HepG2 (cell line): Measurements from ENCODE around the gene NAT14. TPM values are rescaled to one million over a fixed set of nuclear protein-coding genes. Genes with fewer than 3 reads are reported as not detected.
A peak's percentile ranks its signal among the peaks of the same experiment; 100 is the strongest.

Source experiments
- CBX5 ChIP-seq: sonication (generic); formaldehyde crosslinking; IDR thresholded peaks from 2 replicates; pipeline ENCODE4 v1.4.0; 2020; ENCODE audit warnings: missing genetic modification reagents, borderline replicate concordance
- CCAR2 ChIP-seq: fragments of 200-400 bp; formaldehyde crosslinking; optimal IDR thresholded peaks from 2 replicates; pipeline ENCODE3; 2018; ENCODE audit warnings: low read depth, mild to moderate bottlenecking, low read length, moderate library complexity
- CENPX ChIP-seq: sonication (generic); formaldehyde crosslinking; IDR thresholded peaks from 2 replicates; pipeline ENCODE4 v1.9.0; 2021; ENCODE audit warnings: mild to moderate bottlenecking, missing genetic modification reagents, moderate library complexity
- EP300 ChIP-seq, 3 experiments: sonication (generic) in 1 of 3; formaldehyde crosslinking in 1 of 3; IDR thresholded peaks; 2 replicates each; pipeline versions ENCODE4 v1.5.1 to v1.6.1; 2011 to 2020; ENCODE audit warnings: low read depth in 2 of 3, low read length in 2 of 3, borderline replicate concordance in 1 of 3, improper control_type of control experiment in 1 of 3, mild to moderate bottlenecking in 1 of 3, missing genetic modification reagents in 1 of 3, moderate library complexity in 1 of 3
- FOSL2 ChIP-seq: sonication (generic); formaldehyde crosslinking; IDR thresholded peaks from 2 replicates; pipeline ENCODE4 v1.4.0; 2020; ENCODE audit warnings: missing genetic modification reagents
- FOXM1 ChIP-seq: sonication (generic); formaldehyde crosslinking; IDR thresholded peaks from 2 replicates; pipeline ENCODE4 v1.5.0; 2020; ENCODE audit warnings: missing genetic modification reagents
- KDM4B ChIP-seq: sonication (generic); formaldehyde crosslinking; IDR thresholded peaks from 2 replicates; pipeline ENCODE4 v1.4.0; 2020; ENCODE audit warnings: missing genetic modification reagents
- MAX ChIP-seq: IDR thresholded peaks from 2 replicates; pipeline ENCODE4 v1.6.1; 2012; ENCODE audit warnings: inconsistent platforms
- MAZ ChIP-seq, 2 experiments: sonication (generic) in 1 of 2; formaldehyde crosslinking in 1 of 2; IDR thresholded peaks; 2 replicates each; pipeline versions ENCODE4 v1.5.0 to v1.6.1; 2012 to 2020; ENCODE audit warnings: low read depth in 2 of 2, mild to moderate bottlenecking in 2 of 2, borderline replicate concordance in 1 of 2, improper control_type of control experiment in 1 of 2, low read length in 1 of 2, missing genetic modification reagents in 1 of 2, moderate library complexity in 1 of 2
- MXD4 ChIP-seq: IDR thresholded peaks from 2 replicates; pipeline ENCODE4 v1.6.1; 2016; ENCODE audit warnings: mild to moderate bottlenecking, missing biosample characterization, missing genetic modification reagents
- NCOA1 ChIP-seq: sonication (generic); formaldehyde crosslinking; IDR thresholded peaks from 2 replicates; pipeline ENCODE4 v1.9.0; 2021; ENCODE audit warnings: missing genetic modification reagents
- NFE2L2 ChIP-seq: fragments of 150-350 bp; IDR thresholded peaks from 2 replicates; pipeline ENCODE4 v1.6.1; 2014; ENCODE audit warnings: low read length
- POLR2AphosphoS2 ChIP-seq: IDR thresholded peaks from 2 replicates; pipeline ENCODE4 v1.6.1; 2011; ENCODE audit warnings: low read depth, low read length, improper control_type of control experiment
- SP140L ChIP-seq: sonication (generic); formaldehyde crosslinking; IDR thresholded peaks from 2 replicates; pipeline ENCODE4 v1.4.0; 2020; ENCODE audit warnings: missing genetic modification reagents, borderline replicate concordance
- TCF7L2 ChIP-seq: IDR thresholded peaks from 2 replicates; pipeline ENCODE4 v1.6.1; 2011; ENCODE audit warnings: mild to moderate bottlenecking, low read depth, low read length, moderate library complexity
- TSC22D2 ChIP-seq: sonication (generic); formaldehyde crosslinking; IDR thresholded peaks from 2 replicates; pipeline ENCODE4 v1.5.1; 2020; ENCODE audit warnings: missing genetic modification reagents, mild to moderate bottlenecking, borderline replicate concordance
- ZBTB2 ChIP-seq: sonication (generic); formaldehyde crosslinking; IDR thresholded peaks from 2 replicates; pipeline ENCODE4 v1.8.0; 2022; ENCODE audit warnings: low read depth, missing genetic modification reagents
- ZBTB8A ChIP-seq: sonication (generic); formaldehyde crosslinking; IDR thresholded peaks from 2 replicates; pipeline ENCODE4 v1.4.0; 2020; ENCODE audit warnings: mild to moderate bottlenecking, low read depth, missing genetic modification reagents, borderline replicate concordance
- ZFP41 ChIP-seq: sonication (generic); formaldehyde crosslinking; IDR thresholded peaks from 2 replicates; pipeline ENCODE4 v1.4.0; 2020; ENCODE audit warnings: mild to moderate bottlenecking, missing genetic modification reagents, borderline replicate concordance
- ZNF10 ChIP-seq: sonication (generic); formaldehyde crosslinking; IDR thresholded peaks from 2 replicates; pipeline ENCODE4 v1.4.0; 2020; ENCODE audit warnings: mild to moderate bottlenecking, low read depth, missing genetic modification reagents, borderline replicate concordance
- ZNF136 ChIP-seq: sonication (generic); formaldehyde crosslinking; IDR thresholded peaks from 2 replicates; pipeline ENCODE4 v1.8.1; 2022; ENCODE audit warnings: low read depth, mild to moderate bottlenecking, moderate library complexity, missing genetic modification reagents
- ZNF230 ChIP-seq: sonication (generic); formaldehyde crosslinking; IDR thresholded peaks from 2 replicates; pipeline ENCODE4 v1.4.0; 2020; ENCODE audit warnings: mild to moderate bottlenecking, missing genetic modification reagents
- ZNF619 ChIP-seq: sonication (generic); formaldehyde crosslinking; IDR thresholded peaks from 2 replicates; pipeline ENCODE4 v1.4.0; 2020; ENCODE audit warnings: mild to moderate bottlenecking, missing genetic modification reagents
- ZNF670 ChIP-seq: sonication (generic); formaldehyde crosslinking; IDR thresholded peaks from 2 replicates; pipeline ENCODE4 v1.8.0; 2022; ENCODE audit warnings: mild to moderate bottlenecking, missing genetic modification reagents, borderline replicate concordance
- ZNF672 ChIP-seq: sonication (generic); formaldehyde crosslinking; IDR thresholded peaks from 2 replicates; pipeline ENCODE4 v1.8.1; 2022; ENCODE audit warnings: missing genetic modification reagents
- ZNF691 ChIP-seq: sonication (generic); formaldehyde crosslinking; IDR thresholded peaks from 2 replicates; pipeline ENCODE4 v1.4.0; 2020; ENCODE audit warnings: missing genetic modification reagents, low read depth, mild to moderate bottlenecking, borderline replicate concordance
- ZNF749 ChIP-seq: sonication (generic); formaldehyde crosslinking; IDR thresholded peaks from 2 replicates; pipeline ENCODE4 v1.8.0; 2022; ENCODE audit warnings: mild to moderate bottlenecking, missing genetic modification reagents, moderate library complexity, borderline replicate concordance
- ZSCAN20 ChIP-seq: sonication (generic); formaldehyde crosslinking; IDR thresholded peaks from 2 replicates; pipeline ENCODE4 v1.4.0; 2020; ENCODE audit warnings: missing genetic modification reagents, mild to moderate bottlenecking, borderline replicate concordance
- polyA plus RNA-seq, 8 experiments: library from polyadenylated mRNA; depleted of rRNA in 3 of 8; stranded (reverse) in 7 of 8; unstranded in 1 of 8; fragments of >200 nt; fragmentation: Illumina TruSeq in 4 of 8; extraction: Trizol in 4 of 8; gene quantifications; 2 replicates each; pipeline versions ENCODE4 v1.2.1 to v1.2.3, GENCODE V29; 2011 to 2016; ENCODE audit warnings: low read depth in 4 of 8, missing spikeins in 1 of 8, mixed read lengths in 1 of 8; ENCODE audit not compliant: insufficient read depth in 1 of 8
- total RNA-seq, 5 experiments: library from RNA; depleted of rRNA; stranded (reverse); fragments of >200 nt; fragmentation: Illumina TruSeq; extraction: Trizol; gene quantifications; 2 replicates each; pipeline ENCODE4 v1.2.3, GENCODE V29; 2016; ENCODE audit warnings: low read depth in 1 of 5

NAT14 gene
- total and polyA plus RNA-seq, 2 of the 13 experiments (the other 11 are each of a cell fraction or from before 2014, with no cell fraction given): 20.7 to 22.3 TPM

GRCh38 chr19:55503502-55504251 lies 18.7 kb downstream of the NAT14 start (continued):
- TF ChIP-seq CBX5 (CRISPR knock-in tag) (no peak), CENPX (CRISPR knock-in tag) (no peak), MAX (peak; percentile 82), POLR2AphosphoS2 (no peak), ZNF230 (CRISPR knock-in tag) (no peak), ZBTB8A (CRISPR knock-in tag) (no peak), FOXM1 (CRISPR knock-in tag) (no peak), ZNF670 (no peak), EP300 (IDR thresholded peaks at IDR 0.05; ENCODE audit: low read depth in 2 of 2, low read length in 2 of 2) (no peak), EP300 (CRISPR knock-in tag; IDR thresholded peaks at IDR 0.05; ENCODE audit: borderline replicate concordance) (no peak), TCF7L2 (no peak), CCAR2 (no peak), KDM4B (0 out of 2 replicates have a peak, but pooled peaks have one; percentile 30), ZNF749 (CRISPR knock-in tag) (no peak), SP140L (no peak), ZBTB2 (CRISPR knock-in tag) (no peak), TSC22D2 (no peak), FOSL2 (no peak), MXD4 (peak; percentile 52; the same call in 1 of the 2 replicates), ZSCAN20 (no peak), MAZ (IDR thresholded peaks at IDR 0.05; ENCODE audit: borderline replicate concordance, low read depth, low read length) (peak; percentile 23; the same call in 1 of the 2 replicates), MAZ (CRISPR knock-in tag; IDR thresholded peaks at IDR 0.05; ENCODE audit: low read depth) (peak; percentile 40; the same call in 1 of the 2 replicates), ZNF691 (CRISPR knock-in tag) (no peak; the same call in 1 of the 2 replicates), ZFP41 (CRISPR knock-in tag) (no peak), ZNF10 (CRISPR knock-in tag) (no peak), ZNF672 (CRISPR knock-in tag) (peak; percentile 76; the same call in 1 of the 2 replicates), NFE2L2 (no peak), ZNF136 (CRISPR knock-in tag) (no peak), ZNF619 (CRISPR knock-in tag) (0 out of 2 replicates have a peak, but pooled peaks have one; percentile 39), NCOA1 (CRISPR knock-in tag) (0 out of 2 replicates have a peak, but pooled peaks have one; percentile 41)
